GM13976 (cell line): ENCODE measurements around the gene CEP85L.

Experiments
- DNase-seq: peaks from one replicate; pipeline ENCODE4 v3.0.0; 2012; ENCODE audit warnings: low spot score
- in situ Hi-C: fragments of 300-500 bp; cut with MboI; formaldehyde crosslinking; loops from one replicate; pipeline ENCODE4 v1.12.0; 2022; ENCODE audit warnings: low sequenced_read_pairs, mixed read lengths, inconsistent platforms; ENCODE audit not compliant: unreplicated experiment
- TF ChIP-seq, protein P1 (sequence below): IDR thresholded peaks from 2 replicates; pipeline ENCODE4 v1.5.1; 2012; ENCODE audit warnings: borderline replicate concordance, mild to moderate bottlenecking; ENCODE audit not compliant: insufficient read depth; ENCODE audit errors: extremely low read depth, missing control alignments, control extremely low read depth

The CEP85L gene

DNA sequence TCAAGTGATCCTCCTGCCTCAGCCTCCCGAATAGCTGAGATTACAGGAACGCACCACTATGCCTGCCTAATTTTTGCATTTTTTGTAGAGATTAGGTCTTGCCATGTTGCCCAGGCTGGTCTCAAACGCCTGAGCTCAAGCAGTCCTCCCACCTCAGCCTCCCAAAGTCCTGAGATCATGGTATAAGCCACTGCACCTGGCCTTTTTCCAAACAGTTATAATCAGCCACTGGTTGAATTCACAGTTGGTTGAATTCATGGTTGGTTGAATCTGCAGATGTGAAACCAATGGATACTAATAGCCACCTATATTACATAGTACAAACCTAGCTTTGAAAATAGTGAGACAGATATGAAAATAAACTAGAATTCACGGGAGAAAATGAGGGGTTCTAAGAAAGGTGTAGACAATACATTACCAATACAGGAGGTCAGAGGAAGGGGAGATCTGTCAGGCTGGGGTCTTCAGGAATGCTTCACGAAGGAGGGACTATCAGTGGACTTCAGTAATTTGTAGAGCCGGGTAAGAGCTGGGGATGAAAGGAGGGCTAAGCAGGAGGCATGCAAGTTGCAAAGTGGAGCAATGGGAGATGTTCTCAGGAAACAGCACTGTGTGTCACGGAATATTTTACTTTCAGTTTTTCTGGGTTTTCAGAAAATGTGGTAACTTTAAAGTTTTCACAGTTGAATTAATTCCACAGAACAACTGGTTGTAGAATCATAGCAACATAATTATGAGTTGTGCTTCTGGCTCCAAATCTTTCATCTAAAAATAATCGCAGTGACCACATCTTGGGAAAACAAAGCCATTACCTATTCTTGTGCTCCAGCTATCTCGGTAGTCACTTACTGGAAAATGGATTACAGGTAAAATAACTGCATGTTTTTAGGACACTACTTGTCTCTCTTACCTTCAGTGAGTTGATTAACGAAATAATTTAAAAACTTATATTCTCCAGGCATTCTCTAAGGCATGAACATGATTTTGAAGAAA is 12.9 kb upstream of the CEP85L start:
- DNase-seq = no peak
- TF ChIP-seq, protein P1, sequence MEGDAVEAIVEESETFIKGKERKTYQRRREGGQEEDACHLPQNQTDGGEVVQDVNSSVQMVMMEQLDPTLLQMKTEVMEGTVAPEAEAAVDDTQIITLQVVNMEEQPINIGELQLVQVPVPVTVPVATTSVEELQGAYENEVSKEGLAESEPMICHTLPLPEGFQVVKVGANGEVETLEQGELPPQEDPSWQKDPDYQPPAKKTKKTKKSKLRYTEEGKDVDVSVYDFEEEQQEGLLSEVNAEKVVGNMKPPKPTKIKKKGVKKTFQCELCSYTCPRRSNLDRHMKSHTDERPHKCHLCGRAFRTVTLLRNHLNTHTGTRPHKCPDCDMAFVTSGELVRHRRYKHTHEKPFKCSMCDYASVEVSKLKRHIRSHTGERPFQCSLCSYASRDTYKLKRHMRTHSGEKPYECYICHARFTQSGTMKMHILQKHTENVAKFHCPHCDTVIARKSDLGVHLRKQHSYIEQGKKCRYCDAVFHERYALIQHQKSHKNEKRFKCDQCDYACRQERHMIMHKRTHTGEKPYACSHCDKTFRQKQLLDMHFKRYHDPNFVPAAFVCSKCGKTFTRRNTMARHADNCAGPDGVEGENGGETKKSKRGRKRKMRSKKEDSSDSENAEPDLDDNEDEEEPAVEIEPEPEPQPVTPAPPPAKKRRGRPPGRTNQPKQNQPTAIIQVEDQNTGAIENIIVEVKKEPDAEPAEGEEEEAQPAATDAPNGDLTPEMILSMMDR = no peak
- in situ Hi-C loops = no loop called here

DNA sequence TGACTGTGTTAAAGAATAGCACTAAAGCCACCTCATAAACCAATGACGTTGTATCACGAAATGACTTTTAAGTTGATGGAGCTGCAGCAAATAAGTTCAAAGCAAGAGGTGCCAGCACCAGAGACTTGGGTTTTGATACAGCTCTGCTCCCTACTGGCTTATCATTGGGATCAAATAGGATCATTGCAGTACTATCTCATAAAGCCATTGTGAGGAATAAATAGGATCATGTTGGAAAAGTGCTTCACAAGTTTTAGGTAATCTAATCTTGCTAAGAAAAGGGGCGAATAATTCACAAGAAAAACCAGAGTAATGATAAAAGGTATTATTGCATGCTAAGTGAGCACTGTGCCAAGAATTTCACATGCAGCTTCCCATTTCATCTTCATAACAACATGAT is 10.4 kb upstream of the CEP85L start:
- no peak for DNase-seq
- TF ChIP-seq, protein P1 = no peak
- in situ Hi-C loops = no loop called here

DNA sequence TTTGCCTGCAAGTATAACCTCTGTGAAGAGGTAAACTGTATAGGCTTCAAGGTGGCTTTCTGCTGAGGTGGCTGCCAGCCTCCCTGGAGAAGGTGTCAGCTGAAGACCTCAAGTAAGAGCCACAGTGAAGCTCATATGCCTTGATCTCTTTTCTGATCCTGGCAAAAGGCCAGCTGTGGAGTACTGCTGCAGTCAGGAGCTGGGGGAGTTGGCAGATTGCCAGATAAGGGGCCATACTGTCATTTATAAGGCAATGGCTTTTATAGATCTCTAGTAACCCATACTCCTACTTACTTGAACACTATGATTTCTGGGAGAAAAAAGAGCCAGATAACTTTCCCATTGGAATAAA is 8.8 kb upstream of the CEP85L start:
- in situ Hi-C loops = no loop called here
- TF ChIP-seq, protein P1 = no peak
- no peak for DNase-seq

DNA sequence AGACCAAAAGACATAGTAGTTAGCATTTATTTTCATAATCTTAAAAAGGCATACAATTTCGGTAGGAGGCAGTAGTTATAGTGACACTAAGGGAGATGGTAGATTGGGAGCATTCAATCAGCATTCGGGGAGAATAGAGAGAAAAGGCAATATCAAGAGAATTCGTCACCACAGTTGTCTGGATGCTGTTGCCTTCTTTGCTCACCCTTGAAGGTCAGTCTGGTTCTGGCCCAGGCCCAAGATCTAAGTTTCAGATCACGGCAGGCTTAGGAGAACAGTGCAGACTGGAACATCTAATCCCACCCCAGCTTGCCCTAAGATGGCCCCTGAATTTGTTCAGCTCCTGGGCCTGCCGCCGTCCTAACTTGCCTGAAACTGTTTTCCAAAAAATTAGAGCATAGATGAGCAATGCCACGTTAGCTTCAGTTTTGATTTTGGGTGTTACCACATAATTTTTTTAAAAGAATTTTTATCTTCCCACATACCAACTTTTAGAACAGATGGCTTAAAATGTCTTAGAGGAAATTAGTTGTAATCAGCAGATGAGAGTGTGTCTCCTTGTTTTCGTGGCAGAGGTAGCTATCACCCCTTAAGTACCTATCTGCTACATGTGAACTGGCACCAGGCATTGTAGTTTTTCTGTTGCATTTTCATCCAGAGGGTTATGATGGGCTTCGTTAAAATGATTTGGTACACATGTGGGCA is 8.3 kb upstream of the CEP85L start:
- in situ Hi-C loops = no loop called here
- no peak for DNase-seq
- TF ChIP-seq, protein P1 = no peak

DNA sequence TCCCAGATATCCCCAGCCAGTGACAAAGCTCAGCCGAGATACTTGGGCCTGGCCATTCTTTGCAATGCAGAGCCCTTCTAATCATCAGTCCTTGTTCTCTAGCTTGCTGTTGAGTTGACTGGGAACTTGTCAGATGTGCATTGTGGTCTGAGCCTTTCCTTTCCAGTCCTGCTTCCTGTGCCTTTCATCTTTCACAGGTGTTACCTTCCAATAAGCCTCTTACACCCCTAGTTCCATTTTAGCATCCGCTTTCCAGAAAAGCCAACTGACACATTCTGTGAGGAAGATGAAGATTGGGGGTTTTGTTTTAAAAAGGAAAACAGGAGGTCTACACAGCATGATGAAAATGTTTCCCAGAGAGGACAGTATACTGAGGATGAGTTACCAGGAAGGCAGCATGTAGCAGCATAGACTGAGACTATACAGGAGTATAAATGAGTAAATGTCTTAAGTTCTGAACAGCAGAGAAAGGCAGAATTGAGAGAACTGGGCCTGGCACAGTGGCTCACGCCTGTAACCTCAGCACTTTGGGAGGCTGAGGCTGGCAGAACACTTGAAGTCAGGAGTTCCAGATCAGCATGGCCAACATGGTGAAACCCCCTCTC is 5.6 kb upstream of the CEP85L start:
- no peak for DNase-seq
- TF ChIP-seq, protein P1 = no peak
- in situ Hi-C loops = no loop called here

DNA sequence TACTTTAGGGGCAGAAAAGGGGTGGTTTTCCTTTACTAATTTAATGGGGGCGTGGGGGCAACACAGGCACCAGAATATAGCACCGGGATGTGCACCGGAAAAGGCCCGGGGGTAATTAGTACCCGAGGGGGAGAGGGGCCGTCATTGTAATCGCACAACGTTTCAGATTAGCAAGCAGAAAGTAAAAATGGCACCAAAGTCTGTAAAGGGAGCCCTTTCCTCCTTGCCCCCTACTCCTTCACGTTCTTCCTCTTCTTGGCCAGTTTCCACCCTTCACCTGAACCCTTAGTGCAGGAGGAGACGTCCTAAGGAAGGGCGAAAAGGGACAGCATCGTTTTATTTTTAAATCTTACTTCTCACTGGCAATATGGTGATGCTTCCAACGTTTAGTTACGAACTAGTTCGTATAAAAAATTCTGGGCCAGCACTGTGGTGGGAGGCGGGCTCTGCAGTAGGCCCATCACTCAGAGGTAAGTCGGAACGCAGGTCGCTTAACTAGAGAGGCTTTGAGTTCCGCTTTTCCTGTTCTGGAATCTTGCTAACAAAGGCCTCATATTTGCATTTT is 742 bp upstream of the CEP85L start:
- DNase-seq = no peak
- in situ Hi-C loops = no loop called here
- TF ChIP-seq, protein P1 = no peak
